Skin epidermis (tissue), 12 donors: Measurements from ENCODE around the gene HEATR3.

Source experiments
- H3K27ac ChIP-seq, 21 experiments: fragments of 200-600 bp; sonication (generic) in 11 of 21; one replicate each; pipeline ENCODE4 v1.5.0; 2020; ENCODE audit warnings: mild to moderate bottlenecking in 3 of 21, inconsistent platforms in 2 of 21, moderate library complexity in 2 of 21
- H3K4me3 ChIP-seq, 7 experiments: fragments of 200-600 bp; sonication (generic) in 2 of 7; one replicate each; pipeline ENCODE4 v1.5.0; 2020; ENCODE audit warnings: inconsistent platforms in 2 of 7, mild to moderate bottlenecking in 2 of 7, moderate library complexity in 1 of 7

Gene HEATR3, protein sequence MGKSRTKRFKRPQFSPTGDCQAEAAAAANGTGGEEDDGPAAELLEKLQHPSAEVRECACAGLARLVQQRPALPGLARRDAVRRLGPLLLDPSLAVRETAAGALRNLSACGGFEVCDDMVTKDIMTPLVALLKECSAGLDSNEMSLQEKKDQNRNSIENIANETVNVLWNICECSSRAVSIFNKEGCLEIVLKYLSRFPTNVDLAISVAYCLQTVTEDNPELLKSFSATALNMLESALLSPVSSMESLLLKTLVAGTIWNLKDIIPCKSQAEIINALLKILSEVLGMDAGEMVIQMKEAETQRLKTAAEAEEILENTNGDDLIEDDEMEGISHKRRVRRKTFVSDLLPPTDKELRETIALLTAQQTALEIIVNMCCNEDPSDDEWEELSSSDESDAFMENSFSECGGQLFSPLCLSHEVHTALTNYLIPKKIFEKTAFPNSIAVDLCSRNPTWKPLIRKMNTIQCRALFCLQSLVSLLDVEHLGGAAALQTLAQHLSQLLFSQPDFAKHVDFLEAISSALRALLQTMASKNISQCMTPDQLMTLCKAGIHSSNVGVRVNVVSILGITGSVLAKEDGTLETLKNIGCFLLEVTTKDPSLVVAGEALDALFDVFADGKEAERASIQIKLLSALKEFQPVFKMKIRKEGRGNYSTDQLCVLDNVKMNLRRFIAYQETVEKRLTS

DNA sequence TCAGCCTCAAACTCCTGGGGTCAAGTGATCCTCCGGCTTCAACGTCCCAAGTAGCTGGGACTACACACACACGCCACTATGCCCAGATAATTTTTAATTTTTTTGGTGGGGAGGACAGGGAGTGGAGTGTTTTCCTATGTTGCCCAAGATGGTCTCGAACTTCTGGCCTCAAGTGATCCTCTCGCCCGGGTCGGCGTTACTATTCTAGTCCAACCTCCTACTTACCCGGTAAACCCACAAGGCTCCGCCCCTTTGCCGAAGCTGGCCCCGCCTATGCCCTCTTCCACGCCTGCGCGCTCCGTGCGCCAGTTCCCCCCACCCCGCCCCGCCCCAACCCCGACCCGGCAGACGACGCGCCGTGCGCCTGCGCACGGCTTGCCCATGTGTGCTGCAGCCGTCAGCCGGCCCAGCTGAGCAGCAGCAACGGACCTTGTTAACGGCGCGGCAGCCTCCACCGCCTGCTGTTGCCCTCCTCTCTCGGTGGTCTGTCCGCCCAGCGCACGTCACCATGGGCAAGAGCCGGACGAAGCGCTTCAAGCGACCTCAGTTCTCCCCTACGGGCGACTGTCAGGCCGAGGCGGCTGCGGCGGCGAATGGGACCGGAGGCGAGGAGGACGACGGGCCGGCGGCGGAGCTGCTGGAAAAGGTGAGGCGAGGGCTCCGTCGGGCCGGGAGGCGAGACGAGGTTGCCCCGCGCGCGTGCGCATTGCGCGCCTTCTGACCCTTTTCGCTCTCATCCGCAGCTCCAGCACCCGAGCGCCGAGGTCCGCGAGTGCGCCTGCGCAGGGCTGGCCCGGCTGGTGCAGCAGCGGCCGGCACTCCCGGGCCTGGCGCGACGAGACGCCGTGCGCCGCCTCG is at the start of gene HEATR3:
Gene HEATR3 (plus strand): TSS at position 347 of the 858 bp plus-strand sequence. CDS start 162 bp downstream, at position 509.
- H3K27ac ChIP-seq: peak within 1 kb of the TSS; percentile 82 to 98 (median 93)
- H3K4me3 ChIP-seq: peak within 1 kb of the TSS; percentile 61 to 99 (median 94)

DNA sequence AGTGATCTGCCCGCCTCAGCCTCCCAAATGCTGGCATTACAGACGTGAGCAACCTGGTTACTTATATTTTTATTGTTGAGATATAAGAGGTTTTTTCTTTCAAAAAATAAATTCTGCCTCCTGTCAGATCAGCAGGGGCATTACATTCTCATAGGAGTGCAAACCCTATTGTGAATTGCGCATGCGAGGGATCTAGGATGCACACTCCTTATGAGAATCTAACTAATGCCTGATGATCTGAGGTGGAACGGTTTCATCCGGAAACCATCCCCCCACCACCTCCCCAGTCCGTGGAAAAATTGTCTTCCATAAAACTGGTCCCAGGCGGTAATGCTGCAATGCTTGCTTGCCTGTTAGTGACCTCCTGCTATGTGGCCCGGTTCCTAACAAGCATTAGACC is 48.2 kb upstream of the HEATR3 start:
- H3K4me3 ChIP-seq: no peak overlapping the region
- H3K27ac ChIP-seq: no peak overlapping the region

DNA sequence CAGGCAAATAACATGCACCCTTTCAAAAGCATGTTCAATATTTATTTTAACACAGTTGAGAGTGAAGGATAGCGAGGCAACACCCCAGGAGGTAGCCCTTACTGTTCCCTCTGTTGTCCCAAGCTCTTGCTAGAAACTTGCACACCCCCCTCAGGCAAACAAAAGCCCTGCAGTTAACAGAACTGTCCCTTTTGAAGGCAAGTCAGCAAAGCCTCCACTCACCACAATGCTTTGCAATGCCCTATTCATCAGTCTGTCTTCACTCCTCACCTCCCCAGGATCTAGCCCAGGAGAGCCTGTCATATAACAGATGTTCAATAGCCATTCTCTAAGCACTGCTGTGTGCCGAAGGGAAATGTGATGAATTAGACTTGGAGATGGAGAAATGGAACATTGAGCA is 44.2 kb upstream of the HEATR3 start:
- no peak overlapping the region for H3K27ac ChIP-seq

DNA sequence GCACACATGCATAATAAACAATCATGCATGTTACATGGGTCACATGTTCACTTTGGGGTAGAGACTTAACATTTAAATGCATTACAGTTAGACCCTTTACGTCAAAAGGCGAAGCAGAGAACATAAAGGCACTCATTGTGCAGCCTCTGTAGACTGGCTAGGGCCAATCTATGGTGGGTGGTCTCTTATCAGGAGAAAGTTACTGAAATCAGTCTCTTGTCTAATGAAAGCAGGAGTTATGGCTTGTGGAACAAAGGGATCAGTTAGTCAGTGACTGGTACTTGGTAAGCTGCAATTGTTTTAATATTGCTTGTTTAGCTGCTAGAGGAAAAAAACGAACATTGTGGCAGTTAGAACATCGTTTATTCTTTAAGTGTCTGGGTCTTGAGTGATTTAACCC is 42.1 kb upstream of the HEATR3 start:
- Histone ChIP-seq H3K27ac (no peak overlapping the region), H3K4me3 (no peak overlapping the region)

More for the DNA sequence above, 44.2 kb upstream of the HEATR3 start:
- H3K4me3 ChIP-seq: no peak overlapping the region

DNA sequence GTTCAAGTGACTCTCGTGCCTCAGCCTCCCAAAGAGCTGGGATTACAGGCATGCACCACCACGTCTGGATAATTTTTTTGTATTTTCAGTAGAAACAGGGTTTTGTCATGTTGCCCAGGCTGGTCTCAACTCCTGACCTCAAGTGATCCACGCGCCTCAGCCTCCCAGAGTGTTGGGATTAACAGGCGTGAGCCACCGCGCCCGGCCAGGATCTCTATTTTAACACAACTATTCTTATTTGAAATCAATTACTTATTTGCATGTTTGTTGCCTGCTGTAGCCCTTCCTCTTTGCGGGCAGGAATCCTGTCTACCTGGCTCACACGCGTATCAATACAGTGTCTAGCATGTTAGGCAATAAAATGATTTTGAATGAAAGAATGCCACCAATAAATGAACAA is 41.6 kb upstream of the HEATR3 start:
- Histone ChIP-seq H3K4me3 (peak overlapping the region in 1 of 7 experiments; percentile 83), H3K27ac (peak overlapping the region in 2 of 21 experiments; percentile 6 to 12)

DNA sequence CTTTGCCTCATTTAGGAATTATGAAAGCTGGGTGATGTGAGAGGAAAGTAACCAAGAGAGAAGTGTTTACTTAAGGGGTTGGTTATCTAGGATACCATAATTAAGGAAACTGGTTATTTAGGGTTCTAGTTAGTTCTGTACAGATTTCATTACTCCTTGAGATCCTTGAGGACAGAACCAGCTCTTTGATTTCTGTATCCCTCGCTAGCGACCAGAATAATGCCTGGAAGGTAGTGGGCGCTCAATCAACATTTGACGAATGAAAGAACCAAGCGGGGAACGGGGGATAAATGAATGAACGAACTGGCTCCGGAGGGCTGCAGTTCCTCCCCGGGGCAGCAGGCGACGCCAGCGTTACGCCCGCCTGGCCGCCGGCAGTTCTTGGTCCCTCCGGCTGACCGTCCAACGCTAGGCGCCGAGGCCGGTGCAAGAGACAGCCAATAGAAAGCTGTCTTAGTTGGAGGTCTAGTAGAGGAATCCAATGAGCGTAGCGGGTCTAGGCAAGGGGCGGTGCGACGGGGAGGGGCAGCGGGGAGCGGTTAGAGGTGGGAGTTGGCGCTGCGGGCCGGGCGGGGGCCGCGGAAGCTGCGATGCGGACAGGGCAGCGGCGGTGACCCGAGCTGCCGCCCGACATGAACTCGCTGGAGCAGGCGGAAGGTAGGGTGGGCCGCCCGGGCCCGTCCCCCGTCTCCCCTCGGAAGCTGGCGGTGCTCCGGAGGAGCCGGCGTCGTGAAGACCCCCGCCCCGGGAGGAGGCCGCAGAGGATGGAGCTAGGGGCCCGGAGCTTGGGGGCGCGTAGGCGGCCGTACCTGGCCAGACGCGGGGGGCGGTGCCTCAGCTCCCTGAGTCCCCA is 40.9 kb upstream of the HEATR3 start, which contains the start of gene CNEP1R1:
Gene CNEP1R1 (plus strand): TSS at position 542 of the 853 bp plus-strand sequence. CDS start 91 bp downstream, at position 633.
- peak within 1 kb of the TSS; percentile 56 to 96 (median 89) for H3K27ac ChIP-seq

DNA sequence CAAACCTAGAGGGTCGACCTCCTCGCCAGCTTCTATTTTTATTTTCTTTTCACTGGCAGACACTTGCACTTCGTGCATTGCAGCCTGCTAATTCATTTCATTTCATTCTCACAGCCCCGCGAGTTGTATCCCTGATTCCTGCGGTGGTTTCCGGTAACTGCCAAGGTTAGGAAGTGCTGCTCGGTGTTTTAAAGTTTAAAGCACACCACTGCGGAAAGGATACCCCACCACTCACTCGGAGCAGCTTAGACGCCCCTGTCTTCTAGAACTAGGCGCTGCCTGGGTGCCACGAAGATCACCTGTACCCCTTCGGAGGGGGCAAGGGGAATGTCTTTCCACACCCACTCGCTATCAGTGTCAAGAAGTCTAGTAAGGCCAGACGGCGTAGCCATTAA is 40.2 kb upstream of the HEATR3 start:
- Histone ChIP-seq H3K27ac (peak overlapping the region; percentile 56 to 96 (median 89)), H3K4me3 (peak overlapping the region; percentile 78 to 100 (median 92))

More for the DNA sequence above, 40.9 kb upstream of the HEATR3 start, which contains the start of gene CNEP1R1:
- H3K4me3 ChIP-seq: peak within 1 kb of the TSS; percentile 78 to 100 (median 92)

DNA sequence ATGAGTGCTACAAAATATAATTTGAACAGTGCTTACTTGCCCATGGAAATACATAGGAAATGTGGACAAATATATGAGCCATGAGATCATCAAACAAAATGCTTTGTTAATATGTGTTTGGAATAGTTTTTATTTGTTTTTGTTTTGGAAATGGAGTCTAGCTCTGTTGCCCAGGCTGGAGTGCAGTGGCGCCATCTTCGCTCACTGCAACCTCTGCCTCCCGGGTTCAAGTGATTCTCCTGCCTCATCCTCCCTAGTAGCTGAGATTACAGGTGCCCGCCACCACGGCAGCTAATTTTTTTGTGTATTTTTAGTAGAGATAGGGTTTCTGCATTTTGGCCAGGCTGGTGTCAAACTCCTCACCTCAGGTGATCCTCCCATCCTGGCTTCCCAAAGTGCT is 37.9 kb upstream of the HEATR3 start:
- Histone ChIP-seq H3K4me3 (no peak overlapping the region), H3K27ac (no peak overlapping the region)

DNA sequence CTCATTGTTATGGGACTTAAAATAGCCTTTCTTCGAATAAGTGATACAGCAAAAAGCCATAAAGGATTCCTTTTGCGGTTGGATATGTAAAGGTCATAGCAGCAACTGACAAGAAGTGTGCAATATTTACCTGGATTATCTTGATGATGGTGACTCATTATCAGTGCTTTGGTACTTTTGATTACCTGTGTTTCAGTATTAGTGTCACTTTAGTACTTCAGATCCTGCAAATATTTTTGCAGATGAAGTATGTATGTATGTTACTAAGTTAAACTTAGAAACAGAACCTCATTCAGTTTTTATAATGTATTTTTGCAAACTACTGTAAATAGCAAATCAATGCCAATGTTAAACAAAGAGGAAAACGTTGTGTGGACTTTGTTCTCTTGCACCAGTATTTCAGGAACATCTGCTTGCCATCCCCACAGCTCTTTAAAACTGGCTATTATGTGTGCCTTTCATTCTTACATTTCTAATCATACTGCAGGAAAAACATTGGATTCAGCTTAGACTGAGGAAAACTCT is 30.2 kb upstream of the HEATR3 start:
- Histone ChIP-seq H3K4me3 (no peak overlapping the region), H3K27ac (no peak overlapping the region)

DNA sequence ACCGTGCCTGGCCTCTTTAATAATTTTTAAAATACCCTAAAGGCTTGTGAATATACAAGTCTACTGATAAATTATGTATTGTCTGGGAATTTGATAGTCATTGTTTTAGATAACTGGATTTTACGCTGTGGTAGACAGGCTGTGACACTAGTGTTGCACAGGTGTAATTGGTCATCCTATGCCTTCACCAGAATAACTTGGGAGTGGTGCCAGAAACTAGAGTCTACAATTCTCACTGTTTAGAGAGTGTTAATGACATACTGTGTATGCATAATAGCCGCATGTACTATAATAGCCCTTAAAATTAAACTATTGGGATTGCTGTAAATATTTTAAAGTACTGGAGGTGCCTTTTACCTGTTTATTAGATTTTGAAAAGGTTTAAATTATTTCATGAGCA is 29.3 kb upstream of the HEATR3 start:
- Histone ChIP-seq H3K4me3 (no peak overlapping the region), H3K27ac (no peak overlapping the region)

DNA sequence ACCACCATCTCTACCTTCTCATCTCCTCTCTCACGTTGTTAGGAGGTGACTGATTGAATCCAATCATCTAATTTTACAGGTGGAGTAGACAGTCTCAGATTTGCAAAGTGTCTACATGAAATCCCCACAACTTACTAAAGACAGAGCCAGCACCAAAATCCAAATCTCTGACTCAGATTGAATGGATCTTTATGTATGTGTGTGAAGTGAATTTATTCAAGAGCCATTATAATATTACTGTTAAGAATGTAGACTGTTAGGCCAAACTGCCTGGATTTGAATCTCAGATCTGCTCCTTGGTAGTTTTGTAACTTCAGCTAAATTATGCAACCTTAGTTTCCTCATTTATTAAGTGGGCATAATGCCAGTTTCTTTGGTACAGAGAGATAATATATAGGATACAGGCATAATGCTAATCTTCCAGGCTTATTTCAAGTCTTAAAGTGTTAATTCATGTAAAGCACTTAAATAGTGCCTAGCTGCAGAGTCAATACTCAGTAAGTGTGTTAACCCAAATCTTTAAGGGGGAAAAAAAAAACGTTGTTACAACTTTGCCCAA is 28.0 kb upstream of the HEATR3 start:
- Histone ChIP-seq H3K4me3 (no peak overlapping the region), H3K27ac (peak overlapping the region in 12 of 21 experiments; percentile 5 to 78 (median 43))

DNA sequence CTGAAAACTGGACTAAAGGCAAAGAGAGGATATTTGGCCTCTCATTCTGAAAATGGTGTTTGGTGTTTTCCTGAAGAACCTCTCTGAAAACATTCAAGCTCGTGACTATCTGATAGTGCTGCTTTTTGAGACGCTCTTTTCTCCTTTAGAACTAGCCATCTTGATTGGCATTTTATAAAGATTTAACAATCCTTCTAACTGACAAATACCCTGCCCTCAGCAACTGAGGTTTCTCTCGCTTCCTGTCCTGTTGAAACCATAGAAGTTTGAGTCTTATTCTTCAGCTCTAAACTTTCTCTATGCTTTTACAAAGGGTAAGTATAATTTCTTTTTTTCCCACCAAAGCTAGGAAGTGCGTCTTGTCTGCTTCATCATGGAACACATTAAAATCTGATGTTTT is 27.5 kb upstream of the HEATR3 start:
- no peak overlapping the region for H3K4me3 ChIP-seq
- peak overlapping the region in 12 of 21 experiments; percentile 21 to 78 (median 44) for H3K27ac ChIP-seq

DNA sequence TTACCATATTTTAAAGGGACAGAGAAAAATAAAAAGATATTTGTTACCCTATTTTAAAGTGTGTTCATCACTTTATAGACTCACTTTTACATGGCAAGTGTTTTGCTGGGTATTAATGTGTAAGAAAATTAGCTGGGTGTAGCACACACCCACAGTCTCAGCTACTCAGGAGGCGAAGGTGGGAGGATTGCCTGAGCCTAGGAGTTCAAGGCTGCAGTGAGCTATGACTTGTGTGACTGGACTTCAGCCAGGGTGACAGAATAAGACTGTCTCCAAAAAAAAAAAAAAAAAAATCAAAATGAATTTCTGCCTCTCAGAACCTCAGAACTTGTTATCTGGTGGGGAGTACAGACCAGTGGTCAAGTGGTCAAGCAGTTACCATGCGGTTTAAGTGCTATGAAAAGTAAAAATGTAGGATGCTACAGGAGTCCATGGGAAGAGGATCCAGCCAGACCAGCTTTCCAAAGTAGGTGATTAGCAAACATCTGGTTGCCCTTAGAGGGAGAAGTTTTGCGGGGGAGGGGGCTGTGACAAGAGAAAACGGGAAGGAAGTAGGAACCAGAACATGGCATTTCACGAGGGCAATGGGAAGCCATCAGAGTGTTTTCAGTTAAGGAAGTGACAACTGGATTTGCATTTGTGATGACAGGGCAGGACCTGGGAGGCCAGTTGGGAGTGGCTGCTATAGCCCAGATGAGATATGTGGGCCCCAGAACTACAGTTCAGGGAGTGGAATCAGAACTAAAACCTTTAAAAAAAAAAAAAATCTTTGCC is 26.8 kb upstream of the HEATR3 start:
- H3K4me3 ChIP-seq: no peak overlapping the region
- H3K27ac ChIP-seq: peak overlapping the region in 15 of 21 experiments; percentile 7 to 78 (median 44)

DNA sequence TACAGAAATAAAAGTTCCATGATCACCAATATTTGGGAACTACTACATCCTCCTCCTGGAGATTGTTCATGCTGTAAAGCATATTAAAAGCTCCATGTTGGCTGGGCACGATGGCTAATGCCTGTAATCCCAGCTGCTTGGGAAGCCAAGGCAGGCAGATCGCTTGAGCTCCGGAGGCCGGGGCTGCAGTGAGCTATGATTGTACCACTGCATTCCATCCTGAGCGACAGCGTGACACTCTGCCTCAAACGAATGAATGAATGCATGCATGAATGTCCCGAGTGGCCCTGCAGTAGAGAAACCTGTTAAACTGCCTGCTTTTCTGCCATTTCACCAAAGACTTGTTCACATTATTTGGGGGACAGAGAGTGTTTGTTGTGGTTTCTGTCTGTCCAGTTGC is 25.8 kb upstream of the HEATR3 start:
- no peak overlapping the region for H3K4me3 ChIP-seq
- peak overlapping the region in 7 of 21 experiments; percentile 7 to 70 (median 51) for H3K27ac ChIP-seq

DNA sequence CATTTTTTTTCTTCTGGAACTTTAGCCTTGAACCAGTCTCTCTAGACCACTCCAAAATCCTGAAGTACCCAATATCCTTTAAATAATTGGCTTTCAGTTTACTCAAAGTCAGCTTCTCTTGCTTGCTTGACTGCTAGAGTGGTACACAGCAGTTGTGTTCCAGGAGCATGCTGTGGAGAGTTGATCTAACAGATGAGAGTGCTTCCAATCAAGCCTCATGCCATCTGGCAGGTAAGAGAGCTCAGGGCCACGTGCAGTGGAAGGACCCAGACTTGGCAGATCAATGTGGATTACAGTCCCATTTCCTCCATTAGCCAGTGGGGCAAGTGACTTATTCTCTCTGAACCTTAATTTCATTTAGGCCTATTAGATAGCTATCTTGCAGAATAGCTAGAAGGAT is 25.1 kb upstream of the HEATR3 start:
- Histone ChIP-seq H3K27ac (no peak overlapping the region), H3K4me3 (no peak overlapping the region)

DNA sequence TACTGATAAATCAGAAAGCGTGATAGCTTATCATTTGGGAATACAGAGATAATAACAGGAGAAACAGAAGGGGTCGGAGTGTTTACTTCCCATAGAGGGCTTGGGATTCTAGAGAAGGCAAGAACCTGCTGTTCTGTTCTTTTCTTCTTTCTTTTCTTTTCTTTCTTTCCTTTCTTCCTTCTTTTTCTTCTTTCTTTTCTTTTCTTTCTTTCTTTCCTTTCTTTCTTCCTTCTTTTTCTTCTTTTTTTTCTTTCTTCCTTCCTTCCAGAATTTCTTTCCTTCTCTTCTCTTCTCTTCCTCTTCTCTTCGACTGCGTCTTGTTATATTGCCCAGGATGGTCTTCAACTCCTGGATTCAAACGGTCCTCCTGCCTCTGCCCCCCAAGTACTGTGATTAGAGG is 22.4 kb upstream of the HEATR3 start:
- no peak overlapping the region for H3K4me3 ChIP-seq

DNA sequence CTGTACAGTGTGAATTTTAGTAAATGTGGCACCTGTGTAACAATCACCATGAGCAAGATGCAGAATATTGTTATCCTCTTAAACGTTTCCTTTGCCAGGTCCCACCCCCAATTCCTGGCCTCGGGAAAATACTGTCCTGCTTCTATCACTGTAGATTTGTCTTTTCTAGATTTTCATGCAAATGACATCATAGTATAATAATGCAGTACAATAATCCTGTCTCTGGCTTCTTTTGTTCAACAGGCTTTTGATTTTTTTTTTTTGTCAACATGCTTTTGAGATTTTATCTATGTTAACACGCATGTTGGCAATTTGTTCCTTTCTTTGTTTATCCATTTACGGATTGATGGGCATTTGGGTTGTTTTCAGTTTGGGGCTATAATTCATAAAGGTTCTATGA is 20.4 kb upstream of the HEATR3 start:
- Histone ChIP-seq H3K4me3 (no peak overlapping the region), H3K27ac (no peak overlapping the region)

More for the DNA sequence above, 22.4 kb upstream of the HEATR3 start:
- H3K27ac ChIP-seq: no peak overlapping the region

DNA sequence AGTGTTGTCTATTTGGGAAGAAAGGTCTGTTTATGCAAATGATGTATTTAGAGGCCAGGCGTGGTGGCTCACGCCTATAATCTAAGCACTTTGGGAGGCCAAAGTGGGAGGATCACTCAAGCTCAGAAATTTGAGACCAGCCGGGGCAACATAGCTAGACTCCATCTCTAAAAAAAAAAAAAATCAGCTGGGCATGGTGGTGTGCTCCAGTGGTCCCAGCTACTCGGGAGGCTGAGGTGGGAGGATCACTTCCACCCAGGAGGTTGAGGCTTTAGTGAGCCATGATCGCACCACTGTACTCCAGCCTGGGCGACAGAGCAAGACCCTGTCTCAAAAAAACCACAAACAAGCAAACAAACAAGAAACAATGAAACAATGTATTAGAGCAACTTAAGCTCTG is 18.9 kb upstream of the HEATR3 start:
- no peak overlapping the region for H3K27ac ChIP-seq
- H3K4me3 ChIP-seq: no peak overlapping the region
